Choroid plexus epithelial cell (primary cell): ENCODE results near the gene PSENEN.

Experiments
- DNase-seq: peaks from one replicate; pipeline ENCODE4 v3.0.0-alpha.2; 2010; ENCODE audit warnings: low read depth
- H3K4me3 ChIP-seq: 2 replicates; pipeline ENCODE4 v1.5.1; 2011; ENCODE audit warnings: low read depth, mild to moderate bottlenecking, control low read depth, low read length, moderate library complexity
- TF ChIP-seq, protein P1 (sequence below): conservative IDR thresholded peaks from 2 replicates; pipeline ENCODE4 v1.5.1; 2011; ENCODE audit warnings: low read depth, mild to moderate bottlenecking, control low read depth, inconsistent platforms, low read length, moderate library complexity

The PSENEN gene

DNA sequence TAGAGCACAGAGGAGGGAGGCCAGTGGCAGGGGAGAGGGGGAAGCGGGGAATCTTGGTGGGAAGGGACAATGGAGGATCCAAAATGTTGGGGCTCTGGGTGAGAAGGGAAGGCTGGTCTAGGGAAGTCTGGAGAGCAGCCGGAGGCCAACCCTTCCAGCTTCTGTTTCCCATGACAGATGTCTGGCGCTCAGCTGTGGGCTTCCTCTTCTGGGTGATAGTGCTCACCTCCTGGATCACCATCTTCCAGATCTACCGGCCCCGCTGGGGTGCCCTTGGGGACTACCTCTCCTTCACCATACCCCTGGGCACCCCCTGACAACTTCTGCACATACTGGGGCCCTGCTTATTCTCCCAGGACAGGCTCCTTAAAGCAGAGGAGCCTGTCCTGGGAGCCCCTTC is 1.1 kb downstream of the PSENEN start:
- TF ChIP-seq, protein P1, sequence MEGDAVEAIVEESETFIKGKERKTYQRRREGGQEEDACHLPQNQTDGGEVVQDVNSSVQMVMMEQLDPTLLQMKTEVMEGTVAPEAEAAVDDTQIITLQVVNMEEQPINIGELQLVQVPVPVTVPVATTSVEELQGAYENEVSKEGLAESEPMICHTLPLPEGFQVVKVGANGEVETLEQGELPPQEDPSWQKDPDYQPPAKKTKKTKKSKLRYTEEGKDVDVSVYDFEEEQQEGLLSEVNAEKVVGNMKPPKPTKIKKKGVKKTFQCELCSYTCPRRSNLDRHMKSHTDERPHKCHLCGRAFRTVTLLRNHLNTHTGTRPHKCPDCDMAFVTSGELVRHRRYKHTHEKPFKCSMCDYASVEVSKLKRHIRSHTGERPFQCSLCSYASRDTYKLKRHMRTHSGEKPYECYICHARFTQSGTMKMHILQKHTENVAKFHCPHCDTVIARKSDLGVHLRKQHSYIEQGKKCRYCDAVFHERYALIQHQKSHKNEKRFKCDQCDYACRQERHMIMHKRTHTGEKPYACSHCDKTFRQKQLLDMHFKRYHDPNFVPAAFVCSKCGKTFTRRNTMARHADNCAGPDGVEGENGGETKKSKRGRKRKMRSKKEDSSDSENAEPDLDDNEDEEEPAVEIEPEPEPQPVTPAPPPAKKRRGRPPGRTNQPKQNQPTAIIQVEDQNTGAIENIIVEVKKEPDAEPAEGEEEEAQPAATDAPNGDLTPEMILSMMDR = no peak
- no peak for DNase-seq
- H3K4me3 ChIP-seq = peak overlapping the region; percentile 82

DNA sequence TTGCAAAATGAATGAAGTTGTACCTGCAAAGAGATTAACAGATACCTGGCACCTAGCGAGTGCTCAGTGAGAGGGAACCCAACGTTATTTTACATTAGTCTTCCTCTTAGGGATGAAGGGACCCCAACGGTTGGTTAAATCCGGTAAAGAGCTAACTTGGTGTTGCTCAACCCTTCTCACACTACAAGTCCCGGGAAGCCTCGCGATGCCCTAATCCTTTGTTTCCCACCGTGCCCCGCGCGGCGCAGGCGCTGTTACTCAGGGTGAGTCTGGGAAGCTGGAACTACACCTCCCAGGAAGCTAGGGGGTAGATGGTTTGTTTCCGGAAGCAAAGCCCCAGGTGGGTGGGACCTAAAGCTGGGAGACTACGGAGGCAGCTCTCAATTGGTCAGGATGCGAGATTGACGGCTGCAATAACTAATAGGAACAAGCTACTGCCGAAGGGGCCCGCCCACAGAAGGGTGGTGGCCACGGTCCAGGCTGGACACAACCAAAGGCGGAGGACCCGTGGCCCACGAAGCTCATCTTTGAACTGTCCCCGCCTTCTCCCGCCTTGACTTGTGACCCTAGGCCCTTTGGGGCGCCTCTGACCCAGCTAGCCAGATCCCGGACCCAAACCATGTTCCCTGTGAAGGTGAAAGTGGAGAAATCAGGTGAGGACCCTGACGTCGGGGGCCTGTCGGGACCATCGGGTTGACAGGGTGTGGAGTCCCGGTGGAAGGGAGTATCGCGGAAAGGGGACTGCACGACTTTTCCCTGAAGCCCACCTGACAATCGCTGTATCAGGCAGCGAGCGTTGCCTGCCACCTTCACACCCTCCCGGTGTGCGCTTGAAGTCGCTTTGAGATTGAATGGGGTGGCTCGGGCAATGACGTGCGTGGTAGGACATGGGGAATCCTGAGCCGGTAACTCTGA is 2.9 kb downstream of the PSENEN start, which contains the start of gene LIN37:
Gene LIN37 (plus strand): TSS at position 471 of the 915 bp plus-strand sequence. CDS start 149 bp downstream, at position 620.
- TF ChIP-seq, protein P1 = peak; percentile 20
- DNase-seq = peak; percentile 100

DNA sequence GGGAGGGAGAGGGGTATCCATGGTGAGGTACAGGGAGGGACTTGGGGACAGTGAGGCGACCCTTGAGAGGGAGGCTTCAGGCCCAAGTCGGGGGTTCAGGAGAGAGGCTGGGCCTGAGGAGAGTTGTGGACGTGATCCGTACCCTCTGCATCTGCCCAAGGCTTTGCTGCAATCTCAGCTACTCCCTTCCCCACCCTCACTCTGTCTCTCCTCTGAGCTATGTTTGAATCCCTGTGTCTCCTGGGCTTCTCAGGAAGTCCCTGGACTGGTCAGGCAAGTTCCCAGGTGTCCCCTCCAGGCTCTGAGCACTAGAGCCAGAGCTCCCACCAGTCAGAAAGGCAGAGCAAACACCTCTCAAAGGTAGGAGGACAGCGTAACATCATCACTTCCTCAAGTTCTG is 4.7 kb downstream of the PSENEN start:
- peak overlapping the region; percentile 31 for H3K4me3 ChIP-seq
- TF ChIP-seq, protein P1 = no peak
- DNase-seq = no peak

More for the DNA sequence above, 2.9 kb downstream of the PSENEN start, which contains the start of gene LIN37:
- H3K4me3 ChIP-seq = peak within 1 kb of the TSS; percentile 70

DNA sequence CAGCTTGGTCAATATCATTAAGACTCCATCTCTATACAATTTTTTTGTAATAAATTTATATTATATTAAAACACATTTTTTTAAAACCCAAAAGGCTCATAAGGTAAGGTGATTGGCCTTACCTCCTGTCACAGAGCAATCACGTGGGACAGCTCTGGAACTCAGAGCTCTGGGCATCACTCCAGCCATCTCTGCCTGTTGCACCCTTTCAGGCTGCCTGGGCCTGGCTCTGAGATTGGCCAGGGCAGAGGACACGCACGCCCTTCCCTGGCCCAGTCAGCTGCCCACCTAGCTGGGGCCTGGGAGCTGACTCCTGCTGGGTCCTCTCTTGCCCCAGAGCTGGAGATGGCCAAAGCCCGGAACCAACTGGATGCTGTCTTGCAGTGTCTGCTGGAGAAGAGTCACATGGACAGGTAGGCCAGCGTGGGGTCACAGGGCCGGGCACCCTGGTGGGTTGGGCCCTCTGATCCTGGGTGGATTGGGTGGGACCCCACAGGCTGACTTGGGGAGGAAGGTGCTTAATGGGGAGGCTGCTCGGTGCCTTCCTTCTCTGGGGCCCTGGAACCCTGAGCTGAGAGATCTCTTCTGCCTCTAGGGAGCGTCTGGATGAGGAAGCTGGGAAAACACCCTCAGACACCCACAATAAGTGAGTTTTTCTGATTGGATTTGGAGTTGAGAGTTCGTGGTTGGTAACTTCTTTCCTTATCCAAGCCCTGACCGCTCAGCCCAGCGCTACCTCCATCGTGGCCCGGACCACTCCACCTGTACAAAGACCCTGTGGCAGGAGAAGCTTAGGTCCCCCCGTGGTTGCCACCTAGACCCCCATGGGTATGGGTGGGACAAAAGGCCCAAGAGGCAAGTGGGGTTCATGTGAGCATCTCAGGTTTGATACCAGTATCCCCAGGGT is 6.6 kb downstream of the PSENEN start:
- DNase-seq = no peak
- no peak overlapping the region for H3K4me3 ChIP-seq
- TF ChIP-seq, protein P1 = no peak

DNA sequence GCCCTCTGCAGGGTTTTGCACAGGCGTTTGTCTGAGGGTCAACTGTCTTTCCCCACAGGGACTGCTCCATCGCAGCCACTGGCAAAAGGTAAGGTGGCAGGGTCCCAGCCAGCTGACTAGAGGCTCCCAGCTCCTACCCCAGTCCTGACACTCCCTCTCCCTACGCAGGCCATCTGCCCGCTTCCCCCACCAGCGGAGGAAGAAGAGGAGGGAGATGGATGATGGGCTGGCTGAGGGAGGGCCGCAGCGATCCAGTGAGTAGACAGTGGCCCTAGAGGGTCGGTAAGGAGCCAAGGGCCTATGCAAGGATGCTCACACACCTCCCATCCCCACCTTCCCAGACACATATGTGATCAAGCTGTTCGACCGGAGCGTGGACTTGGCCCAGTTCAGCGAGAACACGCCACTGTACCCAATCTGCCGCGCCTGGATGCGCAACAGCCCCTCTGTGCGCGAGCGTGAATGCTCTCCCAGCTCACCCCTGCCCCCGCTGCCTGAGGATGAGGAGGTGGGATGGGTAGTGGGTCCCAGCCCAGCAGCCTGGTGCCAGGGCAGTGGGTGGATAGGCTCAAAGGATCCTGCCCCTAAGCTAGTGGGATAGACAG is 7.4 kb downstream of the PSENEN start:
- no peak overlapping the region for H3K4me3 ChIP-seq
- TF ChIP-seq, protein P1 = no peak
- no peak for DNase-seq

DNA sequence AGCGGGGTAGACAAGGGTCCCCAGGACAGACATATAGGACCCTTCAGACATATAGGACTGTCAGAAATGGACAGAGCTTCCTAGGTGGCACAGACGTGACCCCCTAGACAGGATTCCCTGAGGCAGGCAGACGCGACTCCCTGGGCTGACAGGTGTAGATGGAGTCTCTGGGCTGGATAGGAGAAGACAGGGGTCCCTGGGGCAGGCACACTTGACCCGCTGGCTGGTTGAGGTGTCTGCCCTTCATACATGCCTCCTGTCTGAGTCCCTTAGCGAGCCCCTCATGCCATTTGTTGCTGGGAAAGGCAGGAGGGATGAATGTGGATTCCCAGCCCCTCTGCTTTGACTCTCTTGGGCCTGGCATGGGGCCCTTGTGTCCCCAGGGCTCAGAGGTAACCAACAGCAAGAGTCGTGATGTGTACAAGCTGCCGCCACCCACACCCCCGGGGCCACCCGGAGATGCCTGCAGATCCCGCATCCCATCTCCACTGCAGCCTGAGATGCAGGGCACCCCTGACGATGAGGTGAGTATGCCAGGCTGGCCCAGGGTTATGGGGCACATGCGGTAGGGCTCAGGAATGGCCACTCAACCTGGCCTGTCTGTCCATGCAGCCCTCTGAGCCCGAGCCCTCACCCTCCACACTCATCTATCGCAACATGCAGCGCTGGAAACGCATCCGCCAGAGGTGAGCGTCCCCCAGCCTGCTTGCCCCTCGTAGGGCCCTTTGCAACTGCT is 8.4 kb downstream of the PSENEN start:
- TF ChIP-seq, protein P1 = no peak
- H3K4me3 ChIP-seq = no peak overlapping the region
- no peak for DNase-seq
